ENCODE measurements around the gene SORT1. TPM values are rescaled to one million over a fixed set of nuclear protein-coding genes. Genes with fewer than 3 reads are reported as not detected.

SORT1 gene
- total RNA-seq, 1 donor from 2014 or later, result 30.7 TPM

DNA sequence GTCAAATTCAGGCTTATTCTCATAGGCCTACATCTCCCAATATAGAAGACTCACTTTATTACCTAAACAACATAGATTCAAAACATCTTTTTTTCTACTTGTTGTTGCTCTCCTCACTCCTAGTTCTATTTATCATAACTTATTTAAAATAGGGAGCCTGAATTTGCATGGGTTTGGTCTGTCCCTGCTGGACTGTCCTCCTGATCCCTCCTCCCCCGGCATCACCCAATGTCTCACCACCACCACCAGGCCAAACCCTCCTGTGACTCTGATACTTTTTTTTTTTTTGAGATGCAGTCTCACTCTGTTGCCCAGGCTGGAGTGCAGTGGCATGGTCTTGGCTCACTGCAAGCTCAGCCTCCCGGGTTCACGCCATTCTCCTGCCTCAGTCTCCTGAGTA lies 59.1 kb downstream of the SORT1 start:
- Histone ChIP-seq H3K36me3 (peaks cover 0 to 4% of the 10 kb centered on the region in 2 donors), H3K4me3 (no peak overlapping the region), H3K27me3 (no peaks in the 10 kb centered on the region), H3K9me3 (no peaks in the 10 kb centered on the region), H3K27ac (no peak overlapping the region), H3K4me1 (no peaks in the 10 kb centered on the region)
- intact Hi-C loops (cut with DNase I), result no loop called here
- DNase-seq (ENCODE audit: extremely low spot score in 2 of 2), result no peak
- TF ChIP-seq, protein P1, sequence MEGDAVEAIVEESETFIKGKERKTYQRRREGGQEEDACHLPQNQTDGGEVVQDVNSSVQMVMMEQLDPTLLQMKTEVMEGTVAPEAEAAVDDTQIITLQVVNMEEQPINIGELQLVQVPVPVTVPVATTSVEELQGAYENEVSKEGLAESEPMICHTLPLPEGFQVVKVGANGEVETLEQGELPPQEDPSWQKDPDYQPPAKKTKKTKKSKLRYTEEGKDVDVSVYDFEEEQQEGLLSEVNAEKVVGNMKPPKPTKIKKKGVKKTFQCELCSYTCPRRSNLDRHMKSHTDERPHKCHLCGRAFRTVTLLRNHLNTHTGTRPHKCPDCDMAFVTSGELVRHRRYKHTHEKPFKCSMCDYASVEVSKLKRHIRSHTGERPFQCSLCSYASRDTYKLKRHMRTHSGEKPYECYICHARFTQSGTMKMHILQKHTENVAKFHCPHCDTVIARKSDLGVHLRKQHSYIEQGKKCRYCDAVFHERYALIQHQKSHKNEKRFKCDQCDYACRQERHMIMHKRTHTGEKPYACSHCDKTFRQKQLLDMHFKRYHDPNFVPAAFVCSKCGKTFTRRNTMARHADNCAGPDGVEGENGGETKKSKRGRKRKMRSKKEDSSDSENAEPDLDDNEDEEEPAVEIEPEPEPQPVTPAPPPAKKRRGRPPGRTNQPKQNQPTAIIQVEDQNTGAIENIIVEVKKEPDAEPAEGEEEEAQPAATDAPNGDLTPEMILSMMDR (IDR thresholded peaks at IDR 0.05), result no peak
- TF ChIP-seq POLR2AphosphoS5 (IDR thresholded peaks at IDR 0.05; ENCODE audit: insufficient read depth in 1 of 2, low read depth in 1 of 2) (no peak), POLR2A (IDR thresholded peaks at IDR 0.05) (no peak)

DNA sequence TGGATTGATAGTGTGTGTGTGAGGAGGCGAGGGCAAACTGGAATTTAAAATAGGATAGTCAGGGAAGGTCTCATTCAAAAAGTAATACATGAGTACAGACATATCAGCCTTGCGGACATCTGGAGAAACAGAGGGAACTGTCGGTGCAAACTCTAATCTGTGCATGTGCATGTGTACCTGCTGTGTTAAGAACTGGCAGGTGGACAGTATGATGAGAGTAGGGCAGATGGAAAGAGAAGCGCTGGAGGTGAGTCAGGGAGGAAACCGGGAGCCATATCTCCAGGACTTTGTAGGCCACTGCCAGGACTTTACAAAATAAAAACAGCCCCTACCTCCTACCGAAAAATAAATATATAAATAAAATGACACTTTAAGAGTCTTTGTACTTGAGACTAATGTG lies 59.6 kb downstream of the SORT1 start:
- Histone ChIP-seq H3K4me3 (no peak overlapping the region), H3K27me3 (no peaks in the 10 kb centered on the region), H3K4me1 (no peaks in the 10 kb centered on the region), H3K9me3 (no peaks in the 10 kb centered on the region), H3K36me3 (peaks cover 0 to 4% of the 10 kb centered on the region in 2 donors), H3K27ac (no peak overlapping the region)
- DNase-seq (ENCODE audit: extremely low spot score in 2 of 2), result no peak
- intact Hi-C loops (cut with DNase I), result no loop called here
- TF ChIP-seq, protein P1 (IDR thresholded peaks at IDR 0.05), result no peak
- TF ChIP-seq POLR2AphosphoS5 (IDR thresholded peaks at IDR 0.05; ENCODE audit: insufficient read depth in 1 of 2, low read depth in 1 of 2) (no peak), POLR2A (IDR thresholded peaks at IDR 0.05) (no peak)

DNA sequence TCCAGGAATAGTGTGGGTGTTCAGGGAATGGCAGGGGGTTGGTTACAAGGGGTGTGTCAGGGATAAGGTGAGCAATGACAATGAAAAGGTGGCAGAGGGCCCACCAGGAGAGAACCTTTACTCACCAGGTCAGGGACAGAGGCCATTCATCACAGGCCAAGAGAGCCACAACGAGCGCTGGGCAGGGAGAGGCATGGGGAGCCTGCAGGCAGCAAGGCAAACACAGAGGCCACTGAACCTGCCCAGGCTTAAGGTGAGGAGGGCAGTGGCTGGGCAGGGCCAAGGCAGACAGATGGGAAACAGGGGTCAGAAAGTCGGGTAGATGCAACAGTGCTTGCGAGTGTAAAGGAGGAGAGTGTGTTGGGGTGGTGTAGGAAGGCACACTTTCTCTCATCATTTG lies 62.6 kb downstream of the SORT1 start:
- H3K4me3 ChIP-seq, result no peak overlapping the region
- no peak overlapping the region for H3K27ac ChIP-seq
- no peaks in the 10 kb centered on the region for H3K9me3 ChIP-seq
- no peak for TF ChIP-seq POLR2A (IDR thresholded peaks at IDR 0.05)
- no peak for TF ChIP-seq POLR2AphosphoS5 (IDR thresholded peaks at IDR 0.05; ENCODE audit: insufficient read depth in 1 of 2, low read depth in 1 of 2)
- TF ChIP-seq, protein P1 (IDR thresholded peaks at IDR 0.05), result no peak
- DNase-seq (ENCODE audit: extremely low spot score in 2 of 2), result no peak
- intact Hi-C loops (cut with DNase I), result no loop called here
- no peaks in the 10 kb centered on the region for H3K4me1 ChIP-seq
- H3K27me3 ChIP-seq, result no peaks in the 10 kb centered on the region
- H3K36me3 ChIP-seq, result peaks cover 0 to 13% of the 10 kb centered on the region in 2 donors

DNA sequence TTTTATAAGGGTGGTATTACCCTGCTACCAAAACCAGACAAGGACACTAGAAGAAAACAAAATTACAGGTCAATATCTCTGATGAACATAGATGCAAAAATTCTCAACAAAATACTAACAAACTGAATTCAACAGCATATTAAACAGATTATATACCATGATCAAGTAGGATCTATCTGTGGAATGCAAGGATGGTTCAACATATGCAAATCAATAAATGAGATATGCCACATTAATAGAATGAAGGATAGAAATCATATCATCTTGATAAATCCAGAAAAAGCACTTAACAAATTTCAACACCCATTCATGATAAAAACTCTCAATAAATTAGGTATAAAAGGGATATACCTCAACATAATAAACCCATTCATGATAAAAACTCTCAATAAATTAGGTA lies 66.6 kb downstream of the SORT1 start:
- no peak overlapping the region for H3K27ac ChIP-seq
- no peak overlapping the region for H3K4me3 ChIP-seq
- intact Hi-C loops (cut with DNase I), result no loop called here
- no peak for DNase-seq (ENCODE audit: extremely low spot score in 2 of 2)
- H3K9me3 ChIP-seq, result no peaks in the 10 kb centered on the region
- no peaks in the 10 kb centered on the region for H3K4me1 ChIP-seq
- H3K27me3 ChIP-seq, result no peaks in the 10 kb centered on the region
- TF ChIP-seq, protein P1 (IDR thresholded peaks at IDR 0.05), result no peak
- no peak for TF ChIP-seq POLR2AphosphoS5 (IDR thresholded peaks at IDR 0.05; ENCODE audit: insufficient read depth in 1 of 2, low read depth in 1 of 2)
- TF ChIP-seq POLR2A (IDR thresholded peaks at IDR 0.05), result no peak
- H3K36me3 ChIP-seq, result peaks cover 0 to 13% of the 10 kb centered on the region in 2 donors

DNA sequence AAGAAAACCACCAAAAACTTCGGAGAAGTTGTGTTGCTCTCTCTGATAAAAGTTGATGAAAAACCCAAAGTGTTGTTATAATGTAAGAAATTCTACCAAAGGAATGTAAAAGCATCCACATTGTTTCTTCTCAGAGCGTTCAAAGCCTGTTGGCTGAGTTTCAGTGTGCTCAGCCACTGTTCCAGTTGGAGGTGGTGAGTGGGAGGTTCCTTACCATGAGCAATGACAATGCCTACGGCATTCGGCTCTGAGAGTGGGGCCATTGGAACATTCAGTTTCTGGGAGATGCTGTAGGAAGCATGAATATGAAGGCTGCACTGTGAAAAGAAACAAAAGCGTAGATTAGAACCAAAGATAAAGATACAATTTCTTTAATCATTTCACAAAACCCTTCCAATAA lies 70.4 kb downstream of the SORT1 start:
- no peaks in the 10 kb centered on the region for H3K4me1 ChIP-seq
- DNase-seq (ENCODE audit: extremely low spot score in 2 of 2), result no peak
- H3K9me3 ChIP-seq, result no peaks in the 10 kb centered on the region
- TF ChIP-seq POLR2A (IDR thresholded peaks at IDR 0.05), result no peak
- TF ChIP-seq, protein P1 (IDR thresholded peaks at IDR 0.05), result no peak
- no peak for TF ChIP-seq POLR2AphosphoS5 (IDR thresholded peaks at IDR 0.05; ENCODE audit: insufficient read depth in 1 of 2, low read depth in 1 of 2)
- H3K36me3 ChIP-seq, result peaks cover 0 to 19% of the 10 kb centered on the region in 2 donors
- no peak overlapping the region for H3K4me3 ChIP-seq
- H3K27ac ChIP-seq, result no peak overlapping the region
- no peaks in the 10 kb centered on the region for H3K27me3 ChIP-seq
- intact Hi-C loops (cut with DNase I), result no loop called here
